ENCODE results near the gene ZNF526.
A peak's percentile ranks its signal among the peaks of the same experiment; 100 is the strongest.

ZNF526 gene

GRCh38 chr19:42217520-42218437 lies 2.3 kb upstream of the ZNF526 start, which contains the start of gene DEDD2 (continued):
- TF ChIP-seq ZNF639 (tag by site-specific recombination; IDR thresholded peaks at IDR 0.05): no peak
- no peak for TF ChIP-seq HIC1 (tag by site-specific recombination; IDR thresholded peaks at IDR 0.05)
- TF ChIP-seq AEBP2 (tag by site-specific recombination; IDR thresholded peaks at IDR 0.05; ENCODE audit: borderline replicate concordance): no peak
- 0 out of 2 replicates have a peak, but pooled peaks have one; percentile 23 for TF ChIP-seq ZNF121 (tag by site-specific recombination; IDR thresholded peaks at IDR 0.05)
- peak; percentile 92 for TF ChIP-seq KLF8 (tag by site-specific recombination; IDR thresholded peaks at IDR 0.05)
- TF ChIP-seq SP3 (tag by site-specific recombination; IDR thresholded peaks at IDR 0.05): peak; percentile 90
- TF ChIP-seq ZNF324 (tag by site-specific recombination; IDR thresholded peaks at IDR 0.05): no peak
- no peak for TF ChIP-seq KLF10 (tag by site-specific recombination; IDR thresholded peaks at IDR 0.05)
- peak; percentile 77 for TF ChIP-seq ZNF10 (tag by site-specific recombination; IDR thresholded peaks at IDR 0.05)
- no peak for TF ChIP-seq GFI1B (tag by site-specific recombination; IDR thresholded peaks at IDR 0.05)
- TF ChIP-seq PRDM6 (tag by site-specific recombination; IDR thresholded peaks at IDR 0.05): no peak
- TF ChIP-seq YY2 (tag by site-specific recombination; IDR thresholded peaks at IDR 0.05): 0 out of 2 replicates have a peak, but pooled peaks have one; percentile 35
- no peak for TF ChIP-seq ZNF426 (tag by site-specific recombination; IDR thresholded peaks at IDR 0.05)
- peak; percentile 32 for TF ChIP-seq ZNF692 (tag by site-specific recombination; IDR thresholded peaks at IDR 0.05)
- TF ChIP-seq ZBTB7A (tag by site-specific recombination; IDR thresholded peaks at IDR 0.05; ENCODE audit: low read depth): peak; percentile 77; the same call in 1 of the 2 replicates
- no peak for TF ChIP-seq REST (tag by site-specific recombination; IDR thresholded peaks at IDR 0.05)
- TF ChIP-seq CTCF (tag by site-specific recombination; IDR thresholded peaks at IDR 0.05): peak; percentile 29; the same call in 1 of the 2 replicates
- TF ChIP-seq ZNF670 (tag by site-specific recombination; IDR thresholded peaks at IDR 0.05; ENCODE audit: low read depth): no peak
- peak; percentile 89 for TF ChIP-seq ZNF629 (tag by site-specific recombination; IDR thresholded peaks at IDR 0.05)
- no peak for TF ChIP-seq ZNF202 (tag by site-specific recombination; IDR thresholded peaks at IDR 0.05; ENCODE audit: borderline replicate concordance)
- peak; percentile 79 for TF ChIP-seq ZNF600 (tag by site-specific recombination; IDR thresholded peaks at IDR 0.05)
- TF ChIP-seq ZNF76 (tag by site-specific recombination; IDR thresholded peaks at IDR 0.05; ENCODE audit: borderline replicate concordance, low read depth): peak; percentile 11; the same call in 1 of the 2 replicates
- TF ChIP-seq GLI2 (tag by site-specific recombination; IDR thresholded peaks at IDR 0.05; ENCODE audit: borderline replicate concordance, low read depth): no peak
- no peak for TF ChIP-seq ZNF792 (tag by site-specific recombination; IDR thresholded peaks at IDR 0.05)
- no peak for TF ChIP-seq ZNF658 (tag by site-specific recombination; IDR thresholded peaks at IDR 0.05)

All from HEK293 (cell line).